HG02642 (cell line): Measurements from ENCODE around the gene PADI2.
"Not testable (repeated sequence)": the region's sequence is repeated elsewhere in the genome, so short reads cannot be mapped to it uniquely, and the experiment has no call there.

Experiments
- ATAC-seq: cut with Tn5 transposase; IDR thresholded peaks from one replicate; pipeline ENCODE4 v1.9.1; 2021; ENCODE audit warnings: mild to moderate bottlenecking; ENCODE audit not compliant: unreplicated experiment, poor library complexity

Gene PADI2

GRCh38 chr1:17062751-17063150 is 56.5 kb downstream of the PADI2 start:
- ATAC-seq, result not testable (repeated sequence)

GRCh38 chr1:17061892-17062291 is 57.4 kb downstream of the PADI2 start:
- ATAC-seq, result no peak

- ATAC-seq, result no peak
Measured at GRCh38 chr1:17061486-17061885, 57.8 kb downstream of the PADI2 start.

- ATAC-seq, result no peak
Measured at GRCh38 chr1:17060306-17060749, 58.9 kb downstream of the PADI2 start.

- peak; percentile 48 for ATAC-seq
Measured at GRCh38 chr1:17059391-17060305, 59.6 kb downstream of the PADI2 start.

- no peak for ATAC-seq
Measured at GRCh38 chr1:17056551-17056950, 62.7 kb downstream of the PADI2 start.

- no peak for ATAC-seq
Measured at GRCh38 chr1:17055801-17056200, 63.5 kb downstream of the PADI2 start.

- ATAC-seq, result peak; percentile 98
Measured at GRCh38 chr1:17053685-17054410, 65.4 kb downstream of the PADI2 start, which contains the start of gene SDHB. Gene SDHB, minus strand, starts transcription at chr1:17054032. Its CDS starts 13 bp downstream, at chr1:17054019.

- ATAC-seq, result no peak
Measured at GRCh38 chr1:17053086-17053684, 66.1 kb downstream of the PADI2 start.

GRCh38 chr1:17052641-17053040 is 66.6 kb downstream of the PADI2 start:
- ATAC-seq, result no peak

- ATAC-seq, result no peak
Measured at GRCh38 chr1:17052038-17052437, 67.2 kb downstream of the PADI2 start.

GRCh38 chr1:17047924-17048323 is 71.3 kb downstream of the PADI2 start:
- no peak for ATAC-seq

GRCh38 chr1:17046334-17046657 is 73.0 kb downstream of the PADI2 start:
- ATAC-seq, result no peak

- no peak for ATAC-seq
Measured at GRCh38 chr1:17045634-17046333, 73.5 kb downstream of the PADI2 start.

- ATAC-seq, result no peak
Measured at GRCh38 chr1:17045150-17045549, 74.1 kb downstream of the PADI2 start.

- no peak for ATAC-seq
Measured at GRCh38 chr1:17043676-17044075, 75.6 kb downstream of the PADI2 start.

GRCh38 chr1:17040135-17040534 is 79.1 kb downstream of the PADI2 start:
- no peak for ATAC-seq

GRCh38 chr1:17039522-17039921 is 79.7 kb downstream of the PADI2 start:
- ATAC-seq, result no peak

- no peak for ATAC-seq
Measured at GRCh38 chr1:17033481-17033880, 85.8 kb downstream of the PADI2 start.

- no peak for ATAC-seq
Measured at GRCh38 chr1:17032741-17033140, 86.5 kb downstream of the PADI2 start.
